GM23338 (cell line): ENCODE data around the gene ITPR3.

ENCODE experiments used
- CREB1 ChIP-seq: fragments of 250-450 bp; sonication (Bioruptor Pico); IDR thresholded peaks from 2 replicates; pipeline ENCODE4 v1.5.0; 2020; ENCODE audit warnings: low read depth, mild to moderate bottlenecking, moderate library complexity
- CTCF ChIP-seq, 2 experiments: fragments of 200-600 bp in 1 of 2; sonication (generic) in 1 of 2; conservative IDR thresholded peaks; 2 replicates each; pipeline versions ENCODE4 v1.5.1 to v1.6.1; 2016 to 2017; ENCODE audit warnings: antibody characterized with exemption in 2 of 2, low read depth in 2 of 2, mild to moderate bottlenecking in 2 of 2, moderate library complexity in 1 of 2
- ETS1 ChIP-seq: IDR thresholded peaks from 2 replicates; pipeline ENCODE4 v1.6.1; 2016; ENCODE audit warnings: antibody characterized with exemption
- EZH2 ChIP-seq: fragments of 200-600 bp; sonication (generic); IDR thresholded peaks from one replicate; pipeline ENCODE4 v1.8.0; 2017; ENCODE audit warnings: antibody characterized with exemption, mild to moderate bottlenecking, low read depth; ENCODE audit not compliant: unreplicated experiment
- EZH2phosphoT487 ChIP-seq: fragments of 200-600 bp; sonication (generic); IDR thresholded peaks from one replicate; pipeline ENCODE4 v1.8.1; 2018; ENCODE audit warnings: antibody characterized with exemption; ENCODE audit not compliant: unreplicated experiment
- JUNB ChIP-seq: IDR thresholded peaks from one replicate; pipeline ENCODE4 v1.6.1; 2016; ENCODE audit warnings: antibody characterized with exemption; ENCODE audit not compliant: unreplicated experiment
- NANOG ChIP-seq: IDR thresholded peaks from 2 replicates; pipeline ENCODE4 v1.6.1; 2016; ENCODE audit warnings: antibody characterized with exemption, borderline replicate concordance
- POLR2AphosphoS5 ChIP-seq: IDR thresholded peaks from 2 replicates; pipeline ENCODE4 v1.6.1; 2016; ENCODE audit warnings: antibody characterized with exemption, low read depth
- REST ChIP-seq: IDR thresholded peaks from one replicate; pipeline ENCODE4 v1.6.1; 2018; ENCODE audit warnings: antibody characterized with exemption; ENCODE audit not compliant: unreplicated experiment

- TF ChIP-seq CTCF (conservative IDR thresholded peaks at IDR 0.05; ENCODE audit: low read depth in 2 of 2), result no peak
- no peak for TF ChIP-seq JUNB
- no peak for TF ChIP-seq EZH2
- no peak for TF ChIP-seq EZH2phosphoT487
- TF ChIP-seq ETS1, result no peak
- TF ChIP-seq POLR2AphosphoS5, result no peak
- no peak for TF ChIP-seq REST
- no peak for TF ChIP-seq NANOG
- no peak for TF ChIP-seq CREB1
Measured at GRCh38 chr6:33737267-33738026, 116.3 kb downstream of the ITPR3 start.
